Inflammatory macrophage treated with lipopolysaccharide for 1 hour (primary cell): Measurements from ENCODE around the gene DNAH7.

Source experiments
- DNase-seq, 2 donors: peaks; one replicate each; pipeline ENCODE4 v3.0.0-alpha.2; 2020 to 2022

The DNAH7 gene

GRCh38 chr2:196076778-196077568 lies 8.3 kb upstream of the DNAH7 start:
- DNase-seq = peak in 1 of 2 donors; percentile 33

GRCh38 chr2:196075196-196075595 lies 6.6 kb upstream of the DNAH7 start:
- DNase-seq = no peak

GRCh38 chr2:196074631-196075030 lies 6.0 kb upstream of the DNAH7 start:
- no peak for DNase-seq

GRCh38 chr2:196073521-196073920 lies 4.9 kb upstream of the DNAH7 start:
- no peak for DNase-seq

GRCh38 chr2:196067088-196067382 lies 1.6 kb downstream of the DNAH7 start:
- no peak for DNase-seq

- peak; percentile 32 to 77 for DNase-seq
Observed at GRCh38 chr2:196066291-196067087, 2.1 kb downstream of the DNAH7 start.

- no peak for DNase-seq
Observed at GRCh38 chr2:196063773-196064172, 4.9 kb downstream of the DNAH7 start.

- no peak for DNase-seq
Observed at GRCh38 chr2:196059491-196059960, 9.1 kb downstream of the DNAH7 start.

GRCh38 chr2:196054631-196055030 lies 14.0 kb downstream of the DNAH7 start:
- peak; percentile 72 to 81 for DNase-seq

- DNase-seq = peak; percentile 72 to 73
Observed at GRCh38 chr2:196046123-196046917, 22.3 kb downstream of the DNAH7 start.

- DNase-seq = no peak
Observed at GRCh38 chr2:196041786-196042185, 26.9 kb downstream of the DNAH7 start.

GRCh38 chr2:196040218-196040617 lies 28.4 kb downstream of the DNAH7 start:
- no peak for DNase-seq

- no peak for DNase-seq
Observed at GRCh38 chr2:196036442-196036841, 32.2 kb downstream of the DNAH7 start.

- no peak for DNase-seq
Observed at GRCh38 chr2:196018037-196018436, 50.6 kb downstream of the DNAH7 start.

- DNase-seq = no peak
Observed at GRCh38 chr2:196012314-196012713, 56.3 kb downstream of the DNAH7 start.

GRCh38 chr2:196000551-196000950 lies 68.1 kb downstream of the DNAH7 start:
- no peak for DNase-seq

GRCh38 chr2:195998070-195998469 lies 70.6 kb downstream of the DNAH7 start:
- no peak for DNase-seq

- no peak for DNase-seq
Observed at GRCh38 chr2:195995499-195995898, 73.1 kb downstream of the DNAH7 start.

- no peak for DNase-seq
Observed at GRCh38 chr2:195993623-195994022, 75.0 kb downstream of the DNAH7 start.

- no peak for DNase-seq
Observed at GRCh38 chr2:195985741-195986140, 82.9 kb downstream of the DNAH7 start.

- DNase-seq = no peak
Observed at GRCh38 chr2:195984923-195985726, 83.5 kb downstream of the DNAH7 start.

- DNase-seq = no peak
Observed at GRCh38 chr2:195967336-195967735, 101.3 kb downstream of the DNAH7 start.

GRCh38 chr2:195961873-195962272 lies 106.8 kb downstream of the DNAH7 start:
- peak; percentile 58 to 70 for DNase-seq
